Neural progenitor cell (in vitro differentiated cells): ENCODE measurements around the gene AK8. TPM values are rescaled to one million over a fixed set of nuclear protein-coding genes. Genes with fewer than 3 reads are reported as not detected.

Source experiments
- DNase-seq: peaks from one replicate; pipeline ENCODE4 v3.0.0-alpha.2; 2016; ENCODE audit warnings: low spot score
- H2AFZ ChIP-seq: fragments of 200-600 bp; sonication (generic); replicated peaks from 2 replicates; pipeline ENCODE4 v1.6.1; 2016; ENCODE audit warnings: antibody characterized with exemption
- H3F3A ChIP-seq: fragments of 200-600 bp; sonication (generic); 2 replicates; pipeline ENCODE4 v1.6.1; 2016; ENCODE audit warnings: antibody characterized with exemption, low read depth
- H3K27ac ChIP-seq: fragments of 200-600 bp; sonication (generic); 2 replicates; pipeline ENCODE4 v1.5.1; 2016; ENCODE audit warnings: mild to moderate bottlenecking
- H3K27me3 ChIP-seq: fragments of 200-600 bp; sonication (generic); 2 replicates; pipeline ENCODE4 v1.6.1; 2016; ENCODE audit warnings: mild to moderate bottlenecking, moderate library complexity
- H3K36me3 ChIP-seq: fragments of 200-600 bp; sonication (generic); 2 replicates; pipeline ENCODE4 v1.5.1; 2016
- H3K4me1 ChIP-seq: fragments of 200-600 bp; sonication (generic); 2 replicates; pipeline ENCODE4 v1.6.1; 2016; ENCODE audit warnings: mixed run types
- H3K4me2 ChIP-seq: fragments of 200-600 bp; sonication (generic); 2 replicates; pipeline ENCODE4 v1.6.1; 2016
- H3K4me3 ChIP-seq: fragments of 200-600 bp; sonication (generic); 2 replicates; pipeline ENCODE4 v1.5.1; 2016
- H3K79me2 ChIP-seq: fragments of 200-600 bp; sonication (generic); 2 replicates; pipeline ENCODE4 v1.6.1; 2016; ENCODE audit warnings: low read depth
- H3K9ac ChIP-seq: fragments of 200-600 bp; sonication (generic); 2 replicates; pipeline ENCODE4 v1.6.1; 2016
- H3K9me3 ChIP-seq: fragments of 200-600 bp; sonication (generic); 2 replicates; pipeline ENCODE4 v1.5.1; 2016; ENCODE audit warnings: low read depth
- H4K20me1 ChIP-seq: fragments of 200-600 bp; sonication (generic); 2 replicates; pipeline ENCODE4 v1.6.1; 2016; ENCODE audit warnings: low read depth
- H3K27ac Mint-ChIP-seq: 3 replicates; pipeline ENCODE4 v1.8.0; 2021; ENCODE audit warnings: mixed read lengths
- H3K27me3 Mint-ChIP-seq: 2 replicates; pipeline ENCODE4 v1.8.0; 2022; ENCODE audit warnings: low read depth, mild to moderate bottlenecking, inconsistent platforms, moderate library complexity, mixed read lengths; ENCODE audit not compliant: insufficient read depth
- H3K36me3 Mint-ChIP-seq: 3 replicates; pipeline ENCODE4 v1.8.0; 2021; ENCODE audit warnings: mixed read lengths
- H3K4me1 Mint-ChIP-seq: 3 replicates; pipeline ENCODE4 v1.8.0; 2021; ENCODE audit warnings: mixed read lengths
- H3K4me3 Mint-ChIP-seq: 3 replicates; pipeline ENCODE4 v1.8.0; 2021; ENCODE audit warnings: mild to moderate bottlenecking, moderate library complexity, mixed read lengths
- H3K9me3 Mint-ChIP-seq: 3 replicates; pipeline ENCODE4 v1.8.0; 2020; ENCODE audit warnings: mixed read lengths
- EZH2 ChIP-seq: fragments of 200-600 bp; sonication (generic); IDR thresholded peaks from 2 replicates; pipeline ENCODE4 v1.6.1; 2017; ENCODE audit warnings: antibody characterized with exemption, mild to moderate bottlenecking, moderate library complexity
- EZH2phosphoT487 ChIP-seq: fragments of 200-600 bp; sonication (generic); IDR thresholded peaks from 2 replicates; pipeline ENCODE4 v1.6.1; 2017; ENCODE audit warnings: antibody characterized with exemption
- total RNA-seq: library from RNA; depleted of rRNA; stranded (reverse); fragments of >200 nt; gene quantifications from 2 replicates; pipeline ENCODE4 v1.2.3, GENCODE V29; 2015; ENCODE audit warnings: low replicate concordance
- TF ChIP-seq, protein P1 (sequence below): fragments of 200-600 bp; sonication (generic); IDR thresholded peaks from 2 replicates; pipeline ENCODE4 v1.5.1; 2017; ENCODE audit warnings: antibody characterized with exemption, mild to moderate bottlenecking

The AK8 gene
- total RNA-seq, 1 donor from 2014 or later: 0.43 TPM

DNA sequence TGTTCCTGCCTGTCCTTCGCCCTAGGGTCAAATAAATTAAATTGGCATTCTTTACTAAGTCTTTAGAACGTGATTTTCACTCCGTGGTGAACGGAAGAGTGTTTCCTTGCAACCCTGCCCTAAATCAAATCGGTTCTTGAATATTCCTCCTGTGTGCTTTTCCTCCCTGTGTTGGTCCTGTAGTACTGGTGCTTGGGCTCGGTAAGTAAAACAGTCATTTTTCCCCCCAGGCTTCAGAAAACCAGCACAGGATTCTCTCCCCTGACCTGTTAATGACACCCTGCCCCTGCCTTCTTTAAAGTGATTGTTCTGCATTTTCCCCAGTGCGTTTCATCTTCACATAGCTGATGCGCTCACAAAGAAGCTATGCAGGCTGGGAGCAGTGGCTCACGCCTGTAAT lies 96.0 kb downstream of the AK8 start:
- no peak overlapping the region for H2AFZ ChIP-seq
- no peak overlapping the region for H3K27ac Mint-ChIP-seq
- H3K36me3 Mint-ChIP-seq: no peaks in the 10 kb centered on the region

DNA sequence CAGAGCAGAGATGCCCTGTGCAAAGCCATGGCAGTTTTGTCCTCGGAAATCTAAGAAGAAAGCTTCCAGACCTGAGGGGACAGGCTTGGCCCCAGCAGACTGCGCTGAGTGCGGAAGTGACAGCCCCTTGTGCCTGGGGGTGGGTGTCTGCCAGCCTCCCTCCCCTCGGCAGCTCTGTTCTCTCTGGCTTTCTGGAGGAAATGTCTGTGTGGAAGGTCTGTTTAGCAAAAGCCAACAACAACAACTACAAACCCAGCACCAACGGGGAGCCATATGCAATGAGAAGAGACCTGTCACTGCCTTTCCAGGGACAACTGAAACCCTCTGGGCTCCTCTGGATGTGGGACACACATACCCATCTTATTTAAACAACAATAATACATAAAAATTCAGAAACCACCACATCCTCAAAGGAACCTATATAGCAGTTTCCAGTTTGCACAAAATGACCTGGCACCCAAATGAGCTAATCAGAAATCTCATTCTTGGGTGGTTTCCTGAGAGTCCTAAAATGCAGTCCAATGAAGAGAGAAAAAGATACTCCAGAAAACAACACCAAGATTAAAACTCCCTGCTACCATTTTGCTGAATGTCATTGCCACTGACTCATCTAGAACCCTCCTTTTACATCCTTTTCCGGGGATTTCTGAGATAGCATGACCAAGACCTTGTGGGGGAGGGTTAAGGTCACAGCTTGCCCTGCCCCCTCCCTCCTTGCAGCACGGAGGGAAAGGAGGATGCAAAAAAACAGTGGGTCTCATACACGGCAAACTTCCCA lies 97.7 kb downstream of the AK8 start:
- no peaks in the 10 kb centered on the region for H3K9me3 Mint-ChIP-seq
- Histone ChIP-seq H3K4me3 (no peak overlapping the region), H3K36me3 (no peaks in the 10 kb centered on the region), H3F3A (no peaks in the 10 kb centered on the region), H3K79me2 (no peaks in the 10 kb centered on the region), H3K4me1 (no peaks in the 10 kb centered on the region), H3K9me3 (no peaks in the 10 kb centered on the region), H3K27me3 (peaks cover 15% of the 10 kb centered on the region), H3K9ac (no peak overlapping the region), H3K27ac (no peak overlapping the region), H3K4me2 (no peak overlapping the region), H2AFZ (no peak overlapping the region), H4K20me1 (no peaks in the 10 kb centered on the region)
- no peaks in the 10 kb centered on the region for H3K36me3 Mint-ChIP-seq
- TF ChIP-seq EZH2phosphoT487 (no peak), EZH2 (no peak)
- TF ChIP-seq, protein P1, sequence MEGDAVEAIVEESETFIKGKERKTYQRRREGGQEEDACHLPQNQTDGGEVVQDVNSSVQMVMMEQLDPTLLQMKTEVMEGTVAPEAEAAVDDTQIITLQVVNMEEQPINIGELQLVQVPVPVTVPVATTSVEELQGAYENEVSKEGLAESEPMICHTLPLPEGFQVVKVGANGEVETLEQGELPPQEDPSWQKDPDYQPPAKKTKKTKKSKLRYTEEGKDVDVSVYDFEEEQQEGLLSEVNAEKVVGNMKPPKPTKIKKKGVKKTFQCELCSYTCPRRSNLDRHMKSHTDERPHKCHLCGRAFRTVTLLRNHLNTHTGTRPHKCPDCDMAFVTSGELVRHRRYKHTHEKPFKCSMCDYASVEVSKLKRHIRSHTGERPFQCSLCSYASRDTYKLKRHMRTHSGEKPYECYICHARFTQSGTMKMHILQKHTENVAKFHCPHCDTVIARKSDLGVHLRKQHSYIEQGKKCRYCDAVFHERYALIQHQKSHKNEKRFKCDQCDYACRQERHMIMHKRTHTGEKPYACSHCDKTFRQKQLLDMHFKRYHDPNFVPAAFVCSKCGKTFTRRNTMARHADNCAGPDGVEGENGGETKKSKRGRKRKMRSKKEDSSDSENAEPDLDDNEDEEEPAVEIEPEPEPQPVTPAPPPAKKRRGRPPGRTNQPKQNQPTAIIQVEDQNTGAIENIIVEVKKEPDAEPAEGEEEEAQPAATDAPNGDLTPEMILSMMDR: no peak
- peaks cover 6% of the 10 kb centered on the region for H3K27me3 Mint-ChIP-seq
- no peak for DNase-seq
- peaks cover 13% of the 10 kb centered on the region for H3K4me1 Mint-ChIP-seq
- H3K4me3 Mint-ChIP-seq: no peak overlapping the region
- H3K27ac Mint-ChIP-seq: no peak overlapping the region

More for the DNA sequence above, 96.0 kb downstream of the AK8 start:
- Histone ChIP-seq H3K9ac (peak overlapping the region; percentile 19), H3K9me3 (no peaks in the 10 kb centered on the region), H3K4me2 (no peak overlapping the region), H3F3A (no peaks in the 10 kb centered on the region), H3K79me2 (no peaks in the 10 kb centered on the region), H4K20me1 (no peaks in the 10 kb centered on the region), H3K4me1 (no peaks in the 10 kb centered on the region), H3K27ac (no peak overlapping the region), H3K36me3 (no peaks in the 10 kb centered on the region), H3K4me3 (no peak overlapping the region), H3K27me3 (peaks cover 30% of the 10 kb centered on the region)
- H3K4me3 Mint-ChIP-seq: no peak overlapping the region
- TF ChIP-seq EZH2phosphoT487 (no peak), EZH2 (no peak)
- TF ChIP-seq, protein P1: no peak
- H3K4me1 Mint-ChIP-seq: peaks cover 11% of the 10 kb centered on the region
- H3K9me3 Mint-ChIP-seq: no peaks in the 10 kb centered on the region
- peaks cover 3% of the 10 kb centered on the region for H3K27me3 Mint-ChIP-seq
- no peak for DNase-seq

DNA sequence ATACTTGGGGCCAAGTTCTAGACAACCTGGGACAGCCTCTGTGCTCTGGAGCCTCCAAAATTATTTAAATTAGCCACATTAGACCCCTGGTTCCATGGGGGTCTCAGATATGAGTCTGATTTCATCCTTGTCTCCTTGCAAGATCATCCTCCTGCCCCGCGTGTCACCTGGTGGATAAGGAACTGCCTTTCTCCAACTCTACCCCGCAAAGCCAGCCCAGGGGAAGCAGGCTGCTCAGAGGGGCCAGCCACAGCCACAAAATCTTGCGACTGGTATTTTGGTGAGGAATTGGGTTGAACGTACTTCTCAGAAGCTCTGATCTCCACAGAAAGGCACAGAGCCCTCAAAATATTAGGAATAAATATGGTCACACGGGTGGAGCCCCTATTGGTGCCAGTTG lies 101.2 kb downstream of the AK8 start:
- H3K4me1 ChIP-seq: no peaks in the 10 kb centered on the region
- H4K20me1 ChIP-seq: no peaks in the 10 kb centered on the region
- peaks cover 13% of the 10 kb centered on the region for H3K27me3 ChIP-seq
- DNase-seq: no peak
- Mint-ChIP-seq H3K4me1 (peaks cover 17% of the 10 kb centered on the region), H3K36me3 (no peaks in the 10 kb centered on the region), H3K9me3 (peaks cover 10% of the 10 kb centered on the region), H3K27ac (no peak overlapping the region), H3K4me3 (no peak overlapping the region), H3K27me3 (peaks cover 3% of the 10 kb centered on the region)
- no peaks in the 10 kb centered on the region for H3K79me2 ChIP-seq
- no peaks in the 10 kb centered on the region for H3F3A ChIP-seq
- no peak for TF ChIP-seq EZH2phosphoT487
- TF ChIP-seq EZH2: no peak
- no peak overlapping the region for H3K9ac ChIP-seq
- H3K4me3 ChIP-seq: no peak overlapping the region
- no peak overlapping the region for H3K27ac ChIP-seq
- no peak overlapping the region for H3K4me2 ChIP-seq
- H3K9me3 ChIP-seq: no peaks in the 10 kb centered on the region
- H3K36me3 ChIP-seq: no peaks in the 10 kb centered on the region
- no peak overlapping the region for H2AFZ ChIP-seq

DNA sequence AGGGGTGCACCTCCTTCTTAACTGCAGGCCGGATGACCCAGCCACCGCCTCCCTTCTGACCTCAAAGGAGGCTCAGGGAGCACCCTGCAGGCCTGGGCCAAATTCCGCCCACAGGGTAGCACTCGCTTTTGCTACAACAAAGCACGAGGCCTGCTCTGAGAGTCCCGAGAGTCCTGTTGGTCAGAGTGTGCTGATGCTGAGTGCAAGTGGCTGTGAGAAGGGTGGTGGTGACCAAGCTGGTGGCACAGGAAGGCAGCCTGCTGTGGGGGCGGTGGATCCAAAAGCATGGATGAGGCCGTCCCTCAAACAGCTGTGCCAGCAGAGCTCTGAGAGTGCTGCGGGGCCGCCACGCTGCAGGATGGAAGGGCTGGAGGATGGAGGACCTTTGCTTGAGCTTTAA lies 101.8 kb downstream of the AK8 start:
- DNase-seq: no peak
- no peaks in the 10 kb centered on the region for H3K36me3 Mint-ChIP-seq
- no peaks in the 10 kb centered on the region for H3K79me2 ChIP-seq
- no peak overlapping the region for H3K9ac ChIP-seq
- H3K9me3 ChIP-seq: no peaks in the 10 kb centered on the region
- no peaks in the 10 kb centered on the region for H3K4me1 ChIP-seq
- peaks cover 16% of the 10 kb centered on the region for H3K9me3 Mint-ChIP-seq
- peaks cover 14% of the 10 kb centered on the region for H3K4me1 Mint-ChIP-seq
- H3K27ac Mint-ChIP-seq: no peak overlapping the region
- H3K4me3 Mint-ChIP-seq: no peak overlapping the region
- no peaks in the 10 kb centered on the region for H4K20me1 ChIP-seq
- H3K36me3 ChIP-seq: no peaks in the 10 kb centered on the region
- H3K4me3 ChIP-seq: no peak overlapping the region
- H3K27ac ChIP-seq: no peak overlapping the region
- peaks cover 6% of the 10 kb centered on the region for H3K27me3 Mint-ChIP-seq
- TF ChIP-seq, protein P1: no peak
- no peak for TF ChIP-seq EZH2phosphoT487
- TF ChIP-seq EZH2: no peak
- H3K4me2 ChIP-seq: no peak overlapping the region
- no peaks in the 10 kb centered on the region for H3F3A ChIP-seq
- no peak overlapping the region for H2AFZ ChIP-seq
- H3K27me3 ChIP-seq: peaks cover 8% of the 10 kb centered on the region
